ENCODE data around the gene USH2A.

USH2A gene

DNA sequence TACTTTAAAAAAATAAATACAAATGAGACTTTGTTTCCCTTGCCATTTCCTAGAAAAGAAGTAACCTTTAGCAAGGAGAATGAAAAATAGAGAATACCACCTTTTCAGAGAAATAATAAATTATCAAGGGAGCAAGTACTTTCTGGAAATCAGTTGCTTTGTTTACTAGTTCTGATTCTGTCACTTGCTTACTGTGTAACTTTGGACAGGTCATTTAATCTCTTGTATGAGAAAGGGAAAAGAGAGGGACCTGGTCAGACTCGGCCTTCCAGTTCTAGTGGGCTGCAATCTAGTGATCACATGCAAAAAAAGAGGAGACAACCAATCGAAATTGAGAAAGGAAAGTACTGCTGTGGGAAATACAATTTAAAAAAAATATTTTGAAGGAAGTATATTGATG, 822.0 kb downstream of the USH2A start:
- H3K4ac ChIP-seq (ENCODE audit: low read length): no peak overlapping the region
- no peak overlapping the region for H2BK12ac ChIP-seq (ENCODE audit: low read length)
- peaks cover 0 to 6% of the 10 kb centered on the region in 2 donors for H3K4me1 ChIP-seq (ENCODE audit: control insufficient read depth in 2 of 2, insufficient read depth in 1 of 2, low read depth in 1 of 2, low read length in 2 of 2)
- H2BK120ac ChIP-seq (ENCODE audit: low read depth, low read length): no peak overlapping the region
- DNase-seq (ENCODE audit: low spot score): no peak
- H3K79me1 ChIP-seq (ENCODE audit: low read depth, low read length): no peaks in the 10 kb centered on the region
- H4K91ac ChIP-seq (ENCODE audit: low read depth, low read length, poor library complexity): no peak overlapping the region
- H4K8ac ChIP-seq (ENCODE audit: low read depth, low read length): no peak overlapping the region
- no CpG with 5 or more reads among the region's 2 CpGs for WGBS, 2 donors (ENCODE audit: extremely low coverage in 2 of 2, insufficient read length in 2 of 2, insufficient replicate concordance in 1 of 2)
- H3K14ac ChIP-seq (ENCODE audit: low read length): no peak overlapping the region
- H3K4me2 ChIP-seq (ENCODE audit: insufficient read depth, low read length, poor library complexity, severe bottlenecking): no peak overlapping the region
- no peak overlapping the region for H3K23ac ChIP-seq (ENCODE audit: low read depth, low read length, poor library complexity)
- no peak overlapping the region for H3K9ac ChIP-seq (ENCODE audit: low read depth, low read length, poor library complexity)
- peaks cover 2 to 92% of the 10 kb centered on the region in 2 donors for H3K36me3 ChIP-seq (replicated peaks in 1 of 2; ENCODE audit: control insufficient read depth in 2 of 2, insufficient read depth in 2 of 2, low read length in 2 of 2)
- H2AFZ ChIP-seq (ENCODE audit: low read length): no peak overlapping the region
- H3K27ac ChIP-seq (replicated peaks; ENCODE audit: low read length): no peak overlapping the region
- H2BK5ac ChIP-seq (ENCODE audit: low read length): no peak overlapping the region
- no peak overlapping the region for H3K18ac ChIP-seq (ENCODE audit: low read length)
- no peak overlapping the region for H3K4me3 ChIP-seq (ENCODE audit: low read length in 2 of 2)
- H2BK15ac ChIP-seq (ENCODE audit: low read length): no peak overlapping the region
- no peaks in the 10 kb centered on the region for H3K27me3 ChIP-seq (ENCODE audit: control insufficient read depth in 3 of 3, insufficient read depth in 3 of 3, low read depth in 1 of 3, low read length in 3 of 3)
- H3K9me3 ChIP-seq (replicated peaks in 1 of 2; ENCODE audit: control insufficient read depth in 2 of 2, insufficient read depth in 1 of 2, low read depth in 1 of 2, low read length in 2 of 2): no peaks in the 10 kb centered on the region
- H2AK5ac ChIP-seq (ENCODE audit: low read depth, low read length): no peak overlapping the region

DNA sequence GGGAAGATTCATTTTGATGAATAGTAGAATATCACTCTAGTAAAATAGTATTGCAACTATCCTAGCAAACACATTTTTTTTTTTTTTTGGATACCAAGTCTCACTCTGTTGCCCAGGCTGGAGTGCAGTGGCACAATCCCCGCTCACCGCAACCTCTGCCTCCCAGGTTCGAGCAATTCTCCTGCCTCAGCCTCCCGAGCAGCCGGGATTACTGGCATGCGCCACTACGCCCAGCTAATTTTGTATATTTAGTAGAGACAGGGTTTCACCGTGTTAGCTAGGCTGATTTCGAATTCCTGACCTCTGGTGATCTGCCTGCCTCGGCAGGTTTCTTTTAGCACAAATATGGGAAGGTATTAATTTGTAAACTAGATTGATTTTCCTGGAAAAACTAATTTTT, 822.4 kb downstream of the USH2A start:
- no peak overlapping the region for H3K4me2 ChIP-seq (ENCODE audit: insufficient read depth, low read length, poor library complexity, severe bottlenecking)
- H2BK5ac ChIP-seq (ENCODE audit: low read length): no peak overlapping the region
- H3K4me3 ChIP-seq (ENCODE audit: low read length in 2 of 2): no peak overlapping the region
- H2AK5ac ChIP-seq (ENCODE audit: low read depth, low read length): no peak overlapping the region
- peaks cover 2 to 92% of the 10 kb centered on the region in 2 donors for H3K36me3 ChIP-seq (replicated peaks in 1 of 2; ENCODE audit: control insufficient read depth in 2 of 2, insufficient read depth in 2 of 2, low read length in 2 of 2)
- no peaks in the 10 kb centered on the region for H3K27me3 ChIP-seq (ENCODE audit: control insufficient read depth in 3 of 3, insufficient read depth in 3 of 3, low read depth in 1 of 3, low read length in 3 of 3)
- no CpG with 5 or more reads among the region's 10 CpGs for WGBS, 2 donors (ENCODE audit: extremely low coverage in 2 of 2, insufficient read length in 2 of 2, insufficient replicate concordance in 1 of 2)
- no peak overlapping the region for H4K91ac ChIP-seq (ENCODE audit: low read depth, low read length, poor library complexity)
- no peak overlapping the region for H3K14ac ChIP-seq (ENCODE audit: low read length)
- H3K18ac ChIP-seq (ENCODE audit: low read length): no peak overlapping the region
- H2BK120ac ChIP-seq (ENCODE audit: low read depth, low read length): no peak overlapping the region
- no peak overlapping the region for H3K9ac ChIP-seq (ENCODE audit: low read depth, low read length, poor library complexity)
- no peak overlapping the region for H3K27ac ChIP-seq (replicated peaks; ENCODE audit: low read length)
- peaks cover 0 to 6% of the 10 kb centered on the region in 2 donors for H3K4me1 ChIP-seq (ENCODE audit: control insufficient read depth in 2 of 2, insufficient read depth in 1 of 2, low read depth in 1 of 2, low read length in 2 of 2)
- no peak overlapping the region for H2BK15ac ChIP-seq (ENCODE audit: low read length)
- H4K8ac ChIP-seq (ENCODE audit: low read depth, low read length): no peak overlapping the region
- no peak overlapping the region for H3K4ac ChIP-seq (ENCODE audit: low read length)
- no peaks in the 10 kb centered on the region for H3K9me3 ChIP-seq (replicated peaks in 1 of 2; ENCODE audit: control insufficient read depth in 2 of 2, insufficient read depth in 1 of 2, low read depth in 1 of 2, low read length in 2 of 2)
- H3K79me1 ChIP-seq (ENCODE audit: low read depth, low read length): no peaks in the 10 kb centered on the region
- H2BK12ac ChIP-seq (ENCODE audit: low read length): no peak overlapping the region
- DNase-seq (ENCODE audit: low spot score): no peak
- H3K23ac ChIP-seq (ENCODE audit: low read depth, low read length, poor library complexity): no peak overlapping the region
- no peak overlapping the region for H2AFZ ChIP-seq (ENCODE audit: low read length)

DNA sequence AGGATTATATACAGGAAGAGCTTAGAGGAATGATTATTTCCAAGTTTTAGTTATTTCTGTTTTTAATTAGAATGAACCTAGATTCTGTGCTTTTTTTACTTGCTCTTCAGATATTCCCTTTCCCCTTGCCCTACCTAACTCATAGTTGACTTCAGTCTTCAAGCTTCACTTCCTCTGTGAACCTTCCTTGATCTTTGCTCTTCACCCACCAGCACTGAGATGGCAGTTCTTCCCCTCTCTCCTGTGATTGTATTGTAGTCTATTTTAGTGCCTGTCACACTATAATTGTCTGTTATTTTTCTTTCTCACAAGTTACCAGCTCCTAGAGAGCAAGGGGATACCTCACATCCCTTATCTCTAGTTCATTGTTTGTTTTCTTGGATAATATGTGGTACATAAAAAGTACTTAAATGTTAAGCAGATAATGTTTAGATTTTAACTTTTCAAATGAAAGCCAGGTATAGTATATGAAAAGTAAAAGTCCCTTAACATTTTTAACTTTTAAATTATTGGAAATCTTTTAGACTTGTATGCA, 822.9 kb downstream of the USH2A start:
- H3K36me3 ChIP-seq (replicated peaks in 1 of 2; ENCODE audit: control insufficient read depth in 2 of 2, insufficient read depth in 2 of 2, low read length in 2 of 2): peaks cover 2 to 92% of the 10 kb centered on the region in 2 donors
- no peak overlapping the region for H3K4me3 ChIP-seq (ENCODE audit: low read length in 2 of 2)
- no peak overlapping the region for H2BK15ac ChIP-seq (ENCODE audit: low read length)
- no peak overlapping the region for H2BK120ac ChIP-seq (ENCODE audit: low read depth, low read length)
- no peak overlapping the region for H3K18ac ChIP-seq (ENCODE audit: low read length)
- H4K8ac ChIP-seq (ENCODE audit: low read depth, low read length): no peak overlapping the region
- H3K9me3 ChIP-seq (replicated peaks in 1 of 2; ENCODE audit: control insufficient read depth in 2 of 2, insufficient read depth in 1 of 2, low read depth in 1 of 2, low read length in 2 of 2): no peaks in the 10 kb centered on the region
- H2AFZ ChIP-seq (ENCODE audit: low read length): no peak overlapping the region
- H3K4ac ChIP-seq (ENCODE audit: low read length): no peak overlapping the region
- peaks cover 0 to 4% of the 10 kb centered on the region in 2 donors for H3K4me1 ChIP-seq (ENCODE audit: control insufficient read depth in 2 of 2, insufficient read depth in 1 of 2, low read depth in 1 of 2, low read length in 2 of 2)
- H4K91ac ChIP-seq (ENCODE audit: low read depth, low read length, poor library complexity): no peak overlapping the region
- no peak overlapping the region for H2BK5ac ChIP-seq (ENCODE audit: low read length)
- H2AK5ac ChIP-seq (ENCODE audit: low read depth, low read length): no peak overlapping the region
- H3K27me3 ChIP-seq (ENCODE audit: control insufficient read depth in 3 of 3, insufficient read depth in 3 of 3, low read depth in 1 of 3, low read length in 3 of 3): no peaks in the 10 kb centered on the region
- no peak overlapping the region for H3K23ac ChIP-seq (ENCODE audit: low read depth, low read length, poor library complexity)
- no peak overlapping the region for H3K9ac ChIP-seq (ENCODE audit: low read depth, low read length, poor library complexity)
- H2BK12ac ChIP-seq (ENCODE audit: low read length): no peak overlapping the region
- DNase-seq (ENCODE audit: low spot score): no peak
- no peak overlapping the region for H3K14ac ChIP-seq (ENCODE audit: low read length)
- no peak overlapping the region for H3K27ac ChIP-seq (replicated peaks; ENCODE audit: low read length)
- no peaks in the 10 kb centered on the region for H3K79me1 ChIP-seq (ENCODE audit: low read depth, low read length)
- no peak overlapping the region for H3K4me2 ChIP-seq (ENCODE audit: insufficient read depth, low read length, poor library complexity, severe bottlenecking)

DNA sequence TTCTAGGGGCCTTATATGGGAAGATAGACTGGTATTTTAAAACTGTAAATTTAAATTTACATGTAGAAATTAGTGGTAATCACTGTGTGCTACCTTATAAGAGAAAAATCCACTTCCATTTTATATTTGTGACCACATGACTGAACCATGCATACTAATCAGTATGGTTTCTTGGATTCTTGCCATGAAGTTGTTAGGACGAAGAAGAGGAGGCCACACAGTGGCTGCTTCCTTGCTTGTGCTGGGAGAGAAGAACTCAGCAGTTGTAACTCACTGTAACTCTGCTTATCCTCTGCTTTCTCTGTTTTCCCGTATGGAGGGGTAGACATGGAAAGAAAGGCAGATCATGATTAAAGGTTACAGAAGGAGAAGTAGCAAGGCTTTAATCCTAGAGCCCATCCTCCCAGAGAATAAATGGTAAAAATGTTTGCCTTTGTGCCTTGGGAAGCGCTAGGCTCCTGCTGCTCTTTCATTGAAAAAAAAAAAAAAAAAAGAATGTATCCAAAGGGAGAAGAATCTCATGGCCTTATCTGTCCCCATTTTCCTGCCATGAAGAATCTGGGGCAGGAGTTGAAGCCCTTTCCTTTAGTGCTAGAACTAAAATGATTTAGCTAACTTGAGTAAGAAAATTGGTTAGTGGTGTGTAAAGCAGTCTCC, 823.7 kb downstream of the USH2A start:
- Histone ChIP-seq H3K79me1 (ENCODE audit: low read depth, low read length) (no peaks in the 10 kb centered on the region), H2BK12ac (ENCODE audit: low read length) (no peak overlapping the region), H3K27ac (replicated peaks; ENCODE audit: low read length) (peak overlapping the region; percentile 4), H2BK15ac (ENCODE audit: low read length) (no peak overlapping the region), H3K4me1 (ENCODE audit: control insufficient read depth in 2 of 2, insufficient read depth in 1 of 2, low read depth in 1 of 2, low read length in 2 of 2) (peaks cover 0 to 4% of the 10 kb centered on the region in 2 donors), H2BK120ac (ENCODE audit: low read depth, low read length) (no peak overlapping the region), H3K4ac (ENCODE audit: low read length) (no peak overlapping the region), H2BK5ac (ENCODE audit: low read length) (no peak overlapping the region), H3K4me3 (ENCODE audit: low read length in 2 of 2) (no peak overlapping the region), H2AFZ (ENCODE audit: low read length) (no peak overlapping the region), H2AK5ac (ENCODE audit: low read depth, low read length) (no peak overlapping the region), H3K23ac (ENCODE audit: low read depth, low read length, poor library complexity) (no peak overlapping the region), H3K9ac (ENCODE audit: low read depth, low read length, poor library complexity) (no peak overlapping the region), H3K36me3 (replicated peaks in 1 of 2; ENCODE audit: control insufficient read depth in 2 of 2, insufficient read depth in 2 of 2, low read length in 2 of 2) (peaks cover 2 to 92% of the 10 kb centered on the region in 2 donors), H4K91ac (ENCODE audit: low read depth, low read length, poor library complexity) (no peak overlapping the region), H3K18ac (ENCODE audit: low read length) (no peak overlapping the region), H4K8ac (ENCODE audit: low read depth, low read length) (no peak overlapping the region), H3K9me3 (replicated peaks in 1 of 2; ENCODE audit: control insufficient read depth in 2 of 2, insufficient read depth in 1 of 2, low read depth in 1 of 2, low read length in 2 of 2) (no peaks in the 10 kb centered on the region), H3K27me3 (ENCODE audit: control insufficient read depth in 3 of 3, insufficient read depth in 3 of 3, low read depth in 1 of 3, low read length in 3 of 3) (no peaks in the 10 kb centered on the region), H3K14ac (ENCODE audit: low read length) (no peak overlapping the region), H3K4me2 (ENCODE audit: insufficient read depth, low read length, poor library complexity, severe bottlenecking) (no peak overlapping the region)
- WGBS, 2 donors (ENCODE audit: extremely low coverage in 2 of 2, insufficient read length in 2 of 2, insufficient replicate concordance in 1 of 2): no CpG with 5 or more reads among the region's 3 CpGs
- DNase-seq (ENCODE audit: low spot score): no peak

All from neuronal stem cell (in vitro differentiated cells).